Measurements from ENCODE around the gene TANC1.

The TANC1 gene

GRCh38 chr2:158963071-158963470 lies 5.4 kb upstream of the TANC1 start:
- DNase-seq = no peak

GRCh38 chr2:158965107-158965506 lies 3.3 kb upstream of the TANC1 start:
- DNase-seq = no peak

GRCh38 chr2:158965641-158966040 lies 2.8 kb upstream of the TANC1 start:
- DNase-seq = no peak

- no peak for DNase-seq
These were observed 2.1 kb upstream of the TANC1 start for GRCh38 chr2:158966312-158966711.

GRCh38 chr2:158967114-158967730 lies 1.2 kb upstream of the TANC1 start:
- DNase-seq = no peak

GRCh38 chr2:158967731-158968395 lies 577 bp upstream of the TANC1 start:
- no peak for DNase-seq

- no peak for DNase-seq
These were observed 798 bp downstream of the TANC1 start for GRCh38 chr2:158969162-158969714.

GRCh38 chr2:158969715-158970240 lies 1.3 kb downstream of the TANC1 start:
- no peak for DNase-seq

GRCh38 chr2:158970241-158970751 lies 1.9 kb downstream of the TANC1 start:
- DNase-seq = no peak

- no peak for DNase-seq
These were observed 4.9 kb downstream of the TANC1 start for GRCh38 chr2:158973116-158973956.

GRCh38 chr2:158975271-158975921 lies 7.0 kb downstream of the TANC1 start:
- DNase-seq = no peak

GRCh38 chr2:158979772-158980171 lies 11.3 kb downstream of the TANC1 start:
- DNase-seq = no peak

- DNase-seq = no peak
These were observed 16.2 kb downstream of the TANC1 start for GRCh38 chr2:158984604-158985135.

GRCh38 chr2:158988501-158988900 lies 20.1 kb downstream of the TANC1 start:
- DNase-seq = no peak

GRCh38 chr2:158989165-158989564 lies 20.7 kb downstream of the TANC1 start:
- DNase-seq = no peak

- no peak for DNase-seq
These were observed 22.2 kb downstream of the TANC1 start for GRCh38 chr2:158990397-158991214.

GRCh38 chr2:158993030-158993429 lies 24.6 kb downstream of the TANC1 start:
- no peak for DNase-seq

- no peak for DNase-seq
These were observed 25.5 kb downstream of the TANC1 start for GRCh38 chr2:158993721-158994587.

GRCh38 chr2:158994920-158995676 lies 26.7 kb downstream of the TANC1 start:
- no peak for DNase-seq

GRCh38 chr2:158995677-158996049 lies 27.2 kb downstream of the TANC1 start:
- no peak for DNase-seq
